ENCODE results near the gene LYRM9. TPM values are rescaled to one million over a fixed set of nuclear protein-coding genes. Genes with fewer than 3 reads are reported as not detected.
A peak's percentile ranks its signal among the peaks of the same experiment; 100 is the strongest.

The LYRM9 gene
- total and polyA plus RNA-seq, 9 of the 15 experiments (the other 6 are each of a cell fraction or from before 2014, with no cell fraction given), result 0.98 to 4.7 (median 1.8) TPM

GRCh38 chr17:27889711-27890251 lies 3.4 kb downstream of the LYRM9 start:
- ATAC-seq (no peak), DNase-seq (ENCODE audit: extremely low read depth in 1 of 4, low spot score in 3 of 4) (no peak), FAIRE-seq (no peak)
- no peak overlapping the region for H3K4me3 ChIP-seq
- H3K36me3 ChIP-seq (ENCODE audit: control insufficient read depth, insufficient read depth, low read length), result no peaks in the 10 kb centered on the region
- no peaks in the 10 kb centered on the region for H3K9me3 ChIP-seq (replicated peaks; ENCODE audit: control insufficient read depth, insufficient read depth, low read depth, low read length)
- no peak overlapping the region for H2AFZ ChIP-seq (ENCODE audit: low read depth, low read length)
- no peaks in the 10 kb centered on the region for H3K79me2 ChIP-seq (ENCODE audit: control insufficient read depth, insufficient read depth, low read length)
- ChIA-PET POLR2A (no interaction called here), CTCF (ENCODE audit: low intra/inter-chr PET ratio) (no interaction called here)
- no peaks in the 10 kb centered on the region for H3K27me3 ChIP-seq (ENCODE audit: control insufficient read depth in 2 of 2, insufficient read depth in 2 of 2, low read length in 2 of 2)
- intact Hi-C loops (cut with micrococcal nuclease) (loop anchor here (5.0 kb wide), 3 partner anchors 98 to 248 kb away; no protein-coding TSS in a partner anchor), in situ Hi-C loops (cut with MboI) (loop anchor here (5.0 kb wide), 1 partner anchor 232 kb away; no protein-coding TSS in a partner anchor)
- H4K20me1 ChIP-seq (replicated peaks; ENCODE audit: control insufficient read depth, insufficient read depth, low read length), result no peaks in the 10 kb centered on the region
- H3K4me2 ChIP-seq (ENCODE audit: insufficient read depth, low read length), result no peak overlapping the region
- no TSS peak for BruUV-seq (replicated peaks)
- H3K27ac ChIP-seq (ENCODE audit: extremely low read depth, low read depth, low read length), result no peak overlapping the region
- no peaks in the 10 kb centered on the region for H3K9me1 ChIP-seq (ENCODE audit: control insufficient read depth, insufficient read depth, low read length)
- H3K4me1 ChIP-seq (replicated peaks in 1 of 2; ENCODE audit: control insufficient read depth in 2 of 2, insufficient read depth in 2 of 2, low read length in 2 of 2), result peaks cover 7 to 26% of the 10 kb centered on the region in 2 experiments
- WGBS (ENCODE audit: insufficient coverage, low coverage, missing lambda C conversion rate), result 64% methylated on average over 4 of the region's 4 CpGs
- no peak overlapping the region for H3K9ac ChIP-seq (ENCODE audit: insufficient read depth in 1 of 2, low read depth in 2 of 2, low read length in 2 of 2)
- no peak for TF ChIP-seq DMBX1 (CRISPR knock-in tag; IDR thresholded peaks at IDR 0.05; ENCODE audit: borderline replicate concordance)
- TF ChIP-seq NFE2L1 (tag; IDR thresholded peaks at IDR 0.05; ENCODE audit: borderline replicate concordance, low read depth), result no peak
- TF ChIP-seq ZSCAN29 (IDR thresholded peaks at IDR 0.05), result no peak
- no peak for TF ChIP-seq NR1H2 (CRISPR knock-in tag; IDR thresholded peaks at IDR 0.05)
- no peak for TF ChIP-seq ZNF282 (CRISPR knock-in tag; IDR thresholded peaks at IDR 0.05)
- no peak for TF ChIP-seq ZBTB9 (CRISPR knock-in tag; IDR thresholded peaks at IDR 0.05)
- TF ChIP-seq KDM1A (IDR thresholded peaks at IDR 0.05), result peak; percentile 45 to 67; a peak in 3 of 4 replicates
- TF ChIP-seq ARID3A (IDR thresholded peaks at IDR 0.05; ENCODE audit: borderline replicate concordance, low read depth, low read length), result no peak
- peak; percentile 53; the same call in 1 of the 2 replicates for TF ChIP-seq ADNP (tag; IDR thresholded peaks at IDR 0.05)
- peak; percentile 22; the same call in 1 of the 2 replicates for TF ChIP-seq HDAC2 (IDR thresholded peaks at IDR 0.05)
- TF ChIP-seq SMAD4 (CRISPR knock-in tag; conservative IDR thresholded peaks at IDR 0.05), result no peak
- no peak for TF ChIP-seq KAT8 (IDR thresholded peaks at IDR 0.05; ENCODE audit: low read depth)
- TF ChIP-seq HDAC8 (tag; IDR thresholded peaks at IDR 0.05), result no peak
- no peak for TF ChIP-seq MIER1 (IDR thresholded peaks at IDR 0.05; ENCODE audit: low read depth)
- peak; percentile 84 for TF ChIP-seq BCOR (IDR thresholded peaks at IDR 0.05)
- TF ChIP-seq PHB2 (IDR thresholded peaks at IDR 0.05; ENCODE audit: low read depth), result no peak
- no peak for TF ChIP-seq CREB3 (tag; conservative IDR thresholded peaks at IDR 0.05; ENCODE audit: low read depth)
- no peak for TF ChIP-seq ELF1 (tag; IDR thresholded peaks at IDR 0.05)
- TF ChIP-seq SMAD1 (IDR thresholded peaks at IDR 0.05; ENCODE audit: low read depth, low read length, partially characterized antibody), result no peak
- TF ChIP-seq TAF15 (IDR thresholded peaks at IDR 0.05; ENCODE audit: low read depth, low read length), result no peak
- TF ChIP-seq CHD4 (IDR thresholded peaks at IDR 0.05; ENCODE audit: insufficient read depth, insufficient replicate concordance, low read depth, low read length, poor library complexity, severe bottlenecking), result peak; percentile 78

All from K562 (cell line).